CD4-positive, CD25-positive, alpha-beta regulatory T cell (primary cell): Measurements from ENCODE around the gene MEDAG. TPM values are rescaled to one million over a fixed set of nuclear protein-coding genes. Genes with fewer than 3 reads are reported as not detected.

Source experiments
- ATAC-seq, 2 donors: fragments of 150-1000 bp; cut with Tn5 transposase; one replicate each; pipeline ENCODE4 v1.10.0; 2021; ENCODE audit warnings: low read depth in 2 of 2, moderate number of reproducible peaks in 2 of 2, moderate library complexity in 1 of 2
- DNase-seq, 3 donors: peaks; one replicate each; pipeline versions ENCODE4 v3.0.0 to v3.0.0-alpha.2; 2012 to 2022; ENCODE audit warnings: mixed read lengths in 1 of 3
- H3K27ac ChIP-seq: one replicate; pipeline ENCODE4 v1.7.0; 2013; ENCODE audit warnings: mild to moderate bottlenecking, low read length; ENCODE audit not compliant: insufficient read depth, poor library complexity, severe bottlenecking
- H3K27me3 ChIP-seq: one replicate; pipeline ENCODE4 v1.7.0; 2013; ENCODE audit warnings: low read length; ENCODE audit not compliant: control insufficient read depth, insufficient read depth
- H3K36me3 ChIP-seq: one replicate; pipeline ENCODE4 v1.7.0; 2013; ENCODE audit warnings: mild to moderate bottlenecking, low read length, moderate library complexity; ENCODE audit not compliant: control insufficient read depth, insufficient read depth
- H3K4me1 ChIP-seq: 2 replicates; pipeline ENCODE4 v1.7.0; 2013; ENCODE audit warnings: mild to moderate bottlenecking, low read length; ENCODE audit not compliant: insufficient read depth, control insufficient read depth, poor library complexity, severe bottlenecking
- H3K4me3 ChIP-seq: one replicate; pipeline ENCODE4 v1.7.0; 2013; ENCODE audit warnings: low read depth, mild to moderate bottlenecking, low read length, moderate library complexity
- H3K9me3 ChIP-seq, 2 experiments: 1 replicate in 1 of 2; 2 replicates in 1 of 2; pipeline ENCODE4 v1.7.0; 2013; ENCODE audit warnings: low read length in 2 of 2, mild to moderate bottlenecking in 1 of 2, moderate library complexity in 1 of 2; ENCODE audit not compliant: control insufficient read depth in 2 of 2
- H3K27ac Mint-ChIP-seq, 3 donors: one replicate each; pipeline ENCODE4 v1.8.0; 2020 to 2022; ENCODE audit warnings: mild to moderate bottlenecking in 3 of 3, mixed read lengths in 3 of 3, moderate library complexity in 2 of 3
- H3K27me3 Mint-ChIP-seq: one replicate; pipeline ENCODE4 v1.8.0; 2022; ENCODE audit warnings: mild to moderate bottlenecking, mixed read lengths
- H3K36me3 Mint-ChIP-seq: one replicate; pipeline ENCODE4 v1.8.0; 2020; ENCODE audit warnings: mixed read lengths
- H3K4me1 Mint-ChIP-seq, 4 donors: one replicate each; pipeline ENCODE4 v1.8.0; 2020 to 2022; ENCODE audit warnings: mixed read lengths in 4 of 4, mild to moderate bottlenecking in 1 of 4
- H3K4me3 Mint-ChIP-seq, 4 donors: one replicate each; pipeline ENCODE4 v1.8.0; 2020 to 2022; ENCODE audit warnings: mild to moderate bottlenecking in 4 of 4, mixed read lengths in 4 of 4, moderate library complexity in 3 of 4
- H3K9me3 Mint-ChIP-seq, 7 donors: one replicate each; pipeline ENCODE4 v1.8.0; 2020 to 2022; ENCODE audit warnings: mixed read lengths in 7 of 7, mild to moderate bottlenecking in 3 of 7, moderate library complexity in 2 of 7
- polyA plus RNA-seq, 4 donors: library from polyadenylated mRNA; unstranded; fragments of 300-500 nt; fragmentation: Illumina TruSeq; gene quantifications; one replicate each; pipeline ENCODE4 v1.2.3, GENCODE V29; 2021
- total RNA-seq: library from RNA; stranded (reverse); gene quantifications from one replicate; pipeline ENCODE4 v1.2.3, GENCODE V29; 2022

The MEDAG gene
- total and polyA plus RNA-seq, 5 donors from 2014 or later = 0.11 TPM; not detected in 4

DNA sequence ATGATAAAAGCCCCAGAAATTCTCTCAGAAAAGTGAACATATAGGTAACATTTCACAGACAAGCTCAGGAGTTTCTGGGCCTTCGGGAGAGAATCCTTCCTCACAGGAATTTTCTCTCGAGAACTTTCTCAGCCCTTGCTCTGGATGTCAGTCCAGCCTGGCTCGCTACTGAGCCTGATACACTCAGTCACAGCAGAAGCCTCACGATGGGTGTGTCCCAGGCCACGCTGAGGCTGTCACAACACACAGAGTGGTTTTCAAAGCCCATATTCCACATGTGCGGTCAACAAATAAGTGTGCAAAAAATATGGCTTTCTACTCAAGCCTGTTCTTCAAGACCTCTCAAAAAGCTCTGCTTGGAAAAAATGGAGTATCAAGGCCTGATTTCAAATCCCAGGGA, 31.5 kb upstream of the MEDAG start:
- no peak overlapping the region for H3K4me3 Mint-ChIP-seq
- no peaks in the 10 kb centered on the region for H3K27me3 ChIP-seq
- H3K4me1 ChIP-seq = no peaks in the 10 kb centered on the region
- H3K36me3 ChIP-seq = no peaks in the 10 kb centered on the region
- DNase-seq (no peak), ATAC-seq (no peak)
- H3K27ac ChIP-seq = no peak overlapping the region
- H3K9me3 ChIP-seq = no peaks in the 10 kb centered on the region
- H3K27ac Mint-ChIP-seq = no peak overlapping the region
- peaks cover 20% of the 10 kb centered on the region for H3K27me3 Mint-ChIP-seq
- H3K4me1 Mint-ChIP-seq = no peaks in the 10 kb centered on the region
- no peaks in the 10 kb centered on the region for H3K9me3 Mint-ChIP-seq
- H3K4me3 ChIP-seq = no peak overlapping the region
- H3K36me3 Mint-ChIP-seq = no peaks in the 10 kb centered on the region

DNA sequence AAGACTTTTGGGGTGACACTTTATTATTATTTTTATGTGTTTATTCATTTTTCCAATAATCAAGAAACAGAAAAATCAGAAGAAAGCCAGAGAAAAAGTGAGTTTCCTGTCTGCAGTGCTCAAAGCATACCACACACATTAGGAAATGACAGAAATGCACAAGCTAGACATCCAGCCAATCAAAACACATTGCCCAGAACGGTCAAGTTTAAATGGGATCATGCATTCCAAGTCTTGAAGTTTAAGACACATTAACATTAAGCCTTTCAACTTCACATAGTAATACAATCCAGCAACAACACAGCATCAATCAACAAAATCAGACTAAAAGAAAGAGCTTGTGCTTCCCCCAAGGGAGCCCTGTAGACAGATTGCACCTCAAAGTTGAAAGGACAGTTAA, 28.7 kb upstream of the MEDAG start:
- Histone ChIP-seq H3K36me3 (no peaks in the 10 kb centered on the region), H3K9me3 (no peaks in the 10 kb centered on the region), H3K27ac (no peak overlapping the region), H3K27me3 (peaks cover 3% of the 10 kb centered on the region), H3K4me1 (no peaks in the 10 kb centered on the region), H3K4me3 (no peak overlapping the region)
- Mint-ChIP-seq H3K4me3 (no peak overlapping the region), H3K9me3 (no peaks in the 10 kb centered on the region), H3K36me3 (no peaks in the 10 kb centered on the region), H3K27ac (no peak overlapping the region), H3K27me3 (peaks cover 28% of the 10 kb centered on the region), H3K4me1 (peaks cover 0 to 4% (median 0%) of the 10 kb centered on the region in 4 donors)
- ATAC-seq (no peak), DNase-seq (no peak)

DNA sequence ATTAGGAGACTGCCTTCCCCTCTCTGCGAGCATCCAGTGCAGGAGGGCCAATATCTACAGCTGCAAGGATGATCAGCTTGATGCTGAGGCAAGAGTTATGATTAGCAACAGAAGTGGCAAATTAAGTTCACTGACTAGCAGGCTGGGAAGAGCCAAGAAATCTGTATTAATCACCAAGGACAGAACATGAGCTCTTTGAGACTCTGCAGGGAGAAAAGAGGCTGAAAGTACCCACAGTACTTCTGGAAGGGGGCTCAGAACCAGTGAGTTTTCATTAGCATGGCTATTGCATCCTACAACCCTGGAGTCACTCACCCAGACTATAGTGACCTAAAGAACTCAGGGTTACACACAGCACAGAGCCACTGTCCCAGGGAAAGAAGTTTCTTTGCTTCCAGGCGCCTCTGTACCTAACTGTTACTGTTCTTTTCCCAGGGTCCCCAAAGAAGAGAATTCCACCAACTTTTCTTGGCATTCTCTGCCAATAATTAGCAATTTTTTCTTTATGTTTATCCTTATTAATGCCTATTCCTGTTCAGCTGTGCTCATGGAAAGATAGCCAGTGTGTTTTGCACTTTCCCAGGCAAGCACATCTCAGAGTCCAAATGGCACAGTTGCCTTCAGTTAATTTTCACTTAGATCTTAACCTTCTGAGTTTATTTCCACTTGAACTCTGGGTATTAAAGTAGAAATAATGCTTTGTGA, 25.8 kb upstream of the MEDAG start:
- no peak overlapping the region for H3K27ac ChIP-seq
- peaks cover 3% of the 10 kb centered on the region for H3K27me3 ChIP-seq
- no peaks in the 10 kb centered on the region for H3K36me3 Mint-ChIP-seq
- peaks cover 37% of the 10 kb centered on the region for H3K27me3 Mint-ChIP-seq
- H3K4me3 ChIP-seq = no peak overlapping the region
- ATAC-seq (no peak), DNase-seq (no peak)
- H3K4me1 ChIP-seq = no peaks in the 10 kb centered on the region
- H3K9me3 ChIP-seq = peaks cover 0 to under 1% of the 10 kb centered on the region in 2 experiments
- no peak overlapping the region for H3K27ac Mint-ChIP-seq
- H3K9me3 Mint-ChIP-seq = peaks cover 0 to 7% (median 2%) of the 10 kb centered on the region in 7 donors
- no peaks in the 10 kb centered on the region for H3K36me3 ChIP-seq
- H3K4me1 Mint-ChIP-seq = peaks cover 0 to 16% (median 0%) of the 10 kb centered on the region in 4 donors
- no peak overlapping the region for H3K4me3 Mint-ChIP-seq

DNA sequence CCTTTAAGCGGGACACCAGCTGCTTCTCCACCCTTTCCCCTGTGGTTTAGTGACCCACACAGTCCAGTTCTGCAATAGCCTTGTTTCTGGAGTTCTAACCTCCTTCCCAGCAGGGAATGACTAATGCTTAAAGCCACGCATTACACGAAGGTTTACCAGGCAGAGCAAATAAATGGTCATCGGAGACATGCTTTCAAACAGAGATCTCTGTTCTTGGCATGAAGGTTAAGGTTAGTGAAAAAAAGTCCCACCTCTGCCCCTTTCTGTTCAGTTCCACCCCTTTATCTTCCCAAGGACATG, 25.3 kb upstream of the MEDAG start:
- no peaks in the 10 kb centered on the region for H3K36me3 ChIP-seq

DNA sequence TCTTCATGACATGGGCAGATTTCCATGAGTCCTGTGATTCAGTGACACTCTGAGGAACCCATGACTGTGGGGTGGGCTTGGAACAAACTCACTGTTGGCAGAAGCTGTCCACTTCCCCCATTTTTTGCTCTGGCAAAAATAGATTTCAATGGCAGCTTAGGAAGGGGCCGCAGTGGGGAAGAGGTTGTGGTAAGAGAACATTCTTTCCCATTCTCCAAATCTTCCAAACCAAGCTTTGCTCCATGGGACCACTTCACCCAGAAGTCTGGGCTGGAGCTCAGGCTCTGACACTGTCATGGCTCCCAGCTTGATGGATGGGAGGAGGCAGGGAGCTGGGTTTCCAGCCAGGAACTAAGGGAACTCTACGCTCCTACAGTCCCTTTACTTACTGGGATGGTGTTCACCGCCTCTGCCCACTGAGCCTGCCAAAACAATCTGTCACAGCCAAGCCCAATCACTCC, 24.9 kb upstream of the MEDAG start:
- DNase-seq = no peak
- no peaks in the 10 kb centered on the region for H3K36me3 Mint-ChIP-seq
- Histone ChIP-seq H3K27ac (no peak overlapping the region), H3K27me3 (peaks cover 3% of the 10 kb centered on the region), H3K36me3 (no peaks in the 10 kb centered on the region), H3K9me3 (peaks cover 0 to 2% of the 10 kb centered on the region in 2 experiments), H3K4me1 (no peaks in the 10 kb centered on the region), H3K4me3 (no peak overlapping the region)
- H3K4me1 Mint-ChIP-seq = peaks cover 0 to 16% (median 0%) of the 10 kb centered on the region in 4 donors
- no peak for ATAC-seq
- peaks cover 38% of the 10 kb centered on the region for H3K27me3 Mint-ChIP-seq
- no peak overlapping the region for H3K4me3 Mint-ChIP-seq
- H3K9me3 Mint-ChIP-seq = peaks cover 0 to 12% (median 4%) of the 10 kb centered on the region in 7 donors
- no peak overlapping the region for H3K27ac Mint-ChIP-seq

More for the DNA sequence above, 25.3 kb upstream of the MEDAG start:
- DNase-seq (no peak), ATAC-seq (no peak)
- Mint-ChIP-seq H3K4me1 (peaks cover 0 to 16% (median 0%) of the 10 kb centered on the region in 4 donors), H3K9me3 (peaks cover 0 to 9% (median 3%) of the 10 kb centered on the region in 7 donors), H3K36me3 (no peaks in the 10 kb centered on the region), H3K27ac (no peak overlapping the region), H3K27me3 (peaks cover 37% of the 10 kb centered on the region), H3K4me3 (no peak overlapping the region)
- Histone ChIP-seq H3K27ac (no peak overlapping the region), H3K9me3 (peaks cover 0 to 2% of the 10 kb centered on the region in 2 experiments), H3K4me3 (no peak overlapping the region), H3K4me1 (no peaks in the 10 kb centered on the region), H3K27me3 (peaks cover 3% of the 10 kb centered on the region)

DNA sequence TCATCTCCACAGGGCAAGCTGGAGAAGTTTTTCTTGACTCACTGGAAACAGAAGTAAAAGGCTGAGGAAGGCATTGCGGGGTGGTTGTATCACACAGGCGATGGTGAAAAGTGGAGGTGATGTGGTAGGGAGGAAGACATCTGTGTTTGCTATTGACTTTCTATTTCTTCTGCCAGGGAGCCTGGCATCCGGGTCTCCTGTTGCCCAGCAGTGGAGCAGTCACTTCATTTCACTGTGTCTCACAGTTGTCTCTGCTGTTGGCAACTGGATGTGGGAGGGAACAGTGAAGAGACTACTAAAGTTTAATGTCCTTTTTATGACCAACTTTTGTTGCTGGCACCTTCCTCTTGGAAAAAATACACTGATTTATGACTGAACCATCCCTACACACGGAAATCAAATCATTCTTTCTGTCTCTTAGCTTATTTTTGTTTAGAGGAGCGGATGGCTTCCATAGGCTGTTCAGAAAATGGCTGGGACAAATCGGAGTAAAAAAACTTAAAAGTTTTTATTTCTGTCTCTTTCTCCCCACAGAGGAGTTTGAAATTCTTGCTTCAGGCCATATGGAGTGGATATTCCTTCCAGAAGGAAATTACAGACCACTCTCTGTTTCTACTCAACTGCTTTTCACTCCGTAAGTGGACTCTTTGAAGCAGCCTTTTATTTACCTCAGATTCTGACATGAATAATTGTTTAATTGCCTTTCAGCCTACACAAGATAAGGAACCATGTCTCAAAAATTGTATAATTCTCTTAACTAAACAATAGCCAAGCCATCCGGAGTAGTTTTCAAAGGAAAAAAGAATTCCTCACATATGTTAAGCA, 23.8 kb upstream of the MEDAG start:
- no peak for ATAC-seq

DNA sequence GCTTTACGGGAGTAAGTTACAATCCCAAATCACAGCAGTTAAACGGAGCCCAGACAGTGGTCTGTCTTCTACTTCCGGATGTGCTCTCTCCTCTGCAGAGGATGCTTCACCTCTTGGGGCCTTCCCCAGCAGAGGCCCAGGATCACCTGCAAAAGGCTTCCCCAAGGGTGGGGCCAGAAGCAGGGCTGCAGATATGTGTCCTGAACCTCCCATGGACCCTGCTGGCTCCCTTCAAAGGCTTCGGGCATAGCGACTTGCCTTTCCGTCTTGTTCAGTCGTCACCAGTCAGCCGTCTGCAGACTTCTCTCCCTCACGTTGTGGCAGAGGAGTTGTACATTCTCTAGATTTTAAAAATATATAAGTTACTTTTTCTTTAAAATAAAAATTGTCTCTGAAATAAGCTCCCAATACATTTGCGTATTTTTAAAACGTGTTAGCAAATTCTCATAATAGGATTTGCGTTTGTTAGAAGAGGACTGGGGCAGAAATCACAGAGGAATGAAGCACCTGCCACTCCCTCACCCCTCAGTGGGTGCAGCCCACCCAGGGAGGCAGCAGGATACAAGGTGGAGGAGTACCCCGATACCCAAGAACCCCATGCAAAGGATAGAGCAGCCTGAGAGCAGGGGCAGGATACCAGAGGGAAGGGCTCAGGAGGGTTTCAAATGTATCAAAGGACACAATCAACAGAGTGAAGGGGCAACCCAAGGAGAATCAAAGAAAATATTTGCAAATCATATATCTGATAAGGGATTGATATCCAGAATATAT, 22.9 kb upstream of the MEDAG start:
- Mint-ChIP-seq H3K27ac (no peak overlapping the region), H3K36me3 (no peaks in the 10 kb centered on the region), H3K4me3 (no peak overlapping the region), H3K27me3 (peaks cover 40% of the 10 kb centered on the region), H3K4me1 (peaks cover 0 to 16% (median 0%) of the 10 kb centered on the region in 4 donors), H3K9me3 (peaks cover 2 to 15% (median 4%) of the 10 kb centered on the region in 7 donors)
- ATAC-seq = no peak
- no peaks in the 10 kb centered on the region for H3K36me3 ChIP-seq
- no peaks in the 10 kb centered on the region for H3K4me1 ChIP-seq
- no peak for DNase-seq
- H3K27me3 ChIP-seq = peaks cover 3% of the 10 kb centered on the region
- H3K4me3 ChIP-seq = no peak overlapping the region
- H3K27ac ChIP-seq = no peak overlapping the region
- H3K9me3 ChIP-seq = peaks cover 0 to 2% of the 10 kb centered on the region in 2 experiments

More for the DNA sequence above, 23.8 kb upstream of the MEDAG start:
- H3K27ac ChIP-seq = no peak overlapping the region
- Mint-ChIP-seq H3K4me3 (no peak overlapping the region), H3K27ac (no peak overlapping the region), H3K4me1 (peaks cover 0 to 16% (median 0%) of the 10 kb centered on the region in 4 donors), H3K9me3 (peaks cover 2 to 15% (median 4%) of the 10 kb centered on the region in 7 donors), H3K36me3 (no peaks in the 10 kb centered on the region), H3K27me3 (peaks cover 35% of the 10 kb centered on the region)
- peaks cover 0 to 2% of the 10 kb centered on the region in 2 experiments for H3K9me3 ChIP-seq
- no peaks in the 10 kb centered on the region for H3K36me3 ChIP-seq
- DNase-seq = no peak
- no peak overlapping the region for H3K4me3 ChIP-seq
- no peaks in the 10 kb centered on the region for H3K4me1 ChIP-seq
- H3K27me3 ChIP-seq = peaks cover 3% of the 10 kb centered on the region
